ENCODE data around the gene PLIN5.
"Not testable (repeated sequence)": the region's sequence is repeated elsewhere in the genome, so short reads cannot be mapped to it uniquely, and the experiment has no call there.

Gene PLIN5

GRCh38 chr19:4567584-4568071 is 32.6 kb upstream of the PLIN5 start:
- peak; percentile 39 for DNase-seq

- no peak for DNase-seq
These were observed 31.5 kb upstream of the PLIN5 start for GRCh38 chr19:4566402-4567051.

- not testable (repeated sequence) for DNase-seq
These were observed 28.5 kb upstream of the PLIN5 start for GRCh38 chr19:4563562-4563961.

GRCh38 chr19:4562085-4562484 is 27.1 kb upstream of the PLIN5 start:
- DNase-seq, result not testable (repeated sequence)

- no peak for DNase-seq
These were observed 24.5 kb upstream of the PLIN5 start, which contains the start of gene SEMA6B for GRCh38 chr19:4559569-4559968. TSS of gene SEMA6B (minus strand) at chr19:4559684. CDS start at chr19:4558457, 1,227 bp downstream.

- no peak for DNase-seq
These were observed 23.2 kb upstream of the PLIN5 start for GRCh38 chr19:4557971-4558941.

- DNase-seq, result no peak
These were observed 22.3 kb upstream of the PLIN5 start for GRCh38 chr19:4557144-4557970.

- DNase-seq, result no peak
These were observed 21.6 kb upstream of the PLIN5 start for GRCh38 chr19:4556597-4557127.

GRCh38 chr19:4555657-4556561 is 20.9 kb upstream of the PLIN5 start:
- no peak for DNase-seq

GRCh38 chr19:4554717-4555116 is 19.7 kb upstream of the PLIN5 start:
- DNase-seq, result no peak

GRCh38 chr19:4553775-4554174 is 18.8 kb upstream of the PLIN5 start:
- no peak for DNase-seq

GRCh38 chr19:4553092-4553695 is 18.2 kb upstream of the PLIN5 start:
- DNase-seq, result no peak

- no peak for DNase-seq
These were observed 17.4 kb upstream of the PLIN5 start for GRCh38 chr19:4552525-4552819.

GRCh38 chr19:4550479-4551050 is 15.5 kb upstream of the PLIN5 start:
- no peak for DNase-seq

GRCh38 chr19:4550018-4550417 is 15.0 kb upstream of the PLIN5 start:
- DNase-seq, result no peak

GRCh38 chr19:4548238-4548584 is 13.2 kb upstream of the PLIN5 start:
- no peak for DNase-seq

- no peak for DNase-seq
These were observed 12.5 kb upstream of the PLIN5 start for GRCh38 chr19:4547303-4548237.

- DNase-seq, result no peak
These were observed 9.0 kb upstream of the PLIN5 start for GRCh38 chr19:4543842-4544647.
